ENCODE measurements around the gene BTN3A1. TPM values are rescaled to one million over a fixed set of nuclear protein-coding genes. Genes with fewer than 3 reads are reported as not detected.
"Not testable (repeated sequence)": the region's sequence is repeated elsewhere in the genome, so short reads cannot be mapped to it uniquely, and the experiment has no call there.

Gene BTN3A1
- polyA plus RNA-seq, 1 donor: 44.6 TPM

- not testable (repeated sequence) for H3K4me1 ChIP-seq (ENCODE audit: control insufficient read depth, insufficient read depth, low read length); H3K9me3 ChIP-seq (ENCODE audit: control insufficient read depth, low read depth, low read length); H3K4me3 ChIP-seq (ENCODE audit: low read length); H3K27me3 ChIP-seq (ENCODE audit: control insufficient read depth, insufficient read depth, low read length); H3K27ac ChIP-seq (ENCODE audit: low read length); DNase-seq
- peaks cover 20% of the 10 kb centered on the region for H3K36me3 ChIP-seq (ENCODE audit: control insufficient read depth, insufficient read depth, low read length)
These were observed 23.9 kb upstream of the BTN3A1 start for GRCh38 chr6:26378143-26378542.

DNA sequence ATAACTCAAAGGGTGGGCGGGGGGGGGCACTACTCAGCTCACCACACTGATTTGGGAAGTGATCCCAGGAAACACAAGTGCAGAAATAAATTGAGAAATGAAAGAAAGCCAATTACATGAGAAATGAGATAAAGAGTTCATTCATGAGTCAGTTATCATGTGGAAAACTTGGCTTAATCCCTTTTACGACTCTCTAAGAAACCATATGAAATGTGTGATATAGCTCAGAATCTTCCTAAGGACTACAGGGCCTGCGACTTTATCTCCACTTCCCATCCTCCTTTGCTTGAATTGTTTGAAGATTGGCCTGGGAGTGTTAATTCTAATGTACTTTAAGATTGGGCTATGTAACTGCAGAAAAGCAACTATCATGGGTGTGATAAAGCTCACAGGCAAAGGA, 22.8 kb upstream of the BTN3A1 start:
- DNase-seq: peak in 1 of 2 donors; percentile 42
- no CpG with 5 or more reads among the region's 3 CpGs for WGBS (ENCODE audit: insufficient coverage, low lambda C conversion rate)
- Histone ChIP-seq H3K4me3 (ENCODE audit: low read length) (no peak overlapping the region), H3K36me3 (ENCODE audit: control insufficient read depth, insufficient read depth, low read length) (peaks cover 13% of the 10 kb centered on the region), H3K4me1 (ENCODE audit: control insufficient read depth, insufficient read depth, low read length) (peaks cover 5% of the 10 kb centered on the region), H3K27ac (ENCODE audit: low read length) (no peak overlapping the region), H3K27me3 (ENCODE audit: control insufficient read depth, insufficient read depth, low read length) (no peaks in the 10 kb centered on the region), H3K9me3 (ENCODE audit: control insufficient read depth, low read depth, low read length) (no peaks in the 10 kb centered on the region)

DNA sequence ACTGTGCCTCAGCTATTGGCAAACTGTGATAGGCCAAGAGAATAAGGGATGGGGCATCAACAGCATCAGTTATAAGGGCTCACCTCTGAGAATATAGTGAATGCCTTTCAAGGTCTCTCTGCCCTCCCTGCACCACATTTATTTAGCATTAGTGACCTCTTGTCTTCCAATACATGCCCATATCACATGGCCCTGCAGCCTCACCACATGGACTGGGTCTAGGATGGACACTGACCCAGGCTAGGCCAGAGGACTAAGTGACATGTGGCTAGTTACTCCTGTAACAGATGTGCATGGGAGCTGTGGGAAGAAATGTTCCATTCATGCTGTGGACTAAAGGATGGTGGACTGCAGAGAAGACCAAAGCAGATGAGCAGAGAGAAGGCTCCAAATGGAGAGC, 22.3 kb upstream of the BTN3A1 start:
- Histone ChIP-seq H3K4me1 (ENCODE audit: control insufficient read depth, insufficient read depth, low read length) (peaks cover 5% of the 10 kb centered on the region), H3K36me3 (ENCODE audit: control insufficient read depth, insufficient read depth, low read length) (peaks cover 9% of the 10 kb centered on the region), H3K4me3 (ENCODE audit: low read length) (no peak overlapping the region), H3K9me3 (ENCODE audit: control insufficient read depth, low read depth, low read length) (no peaks in the 10 kb centered on the region), H3K27me3 (ENCODE audit: control insufficient read depth, insufficient read depth, low read length) (no peaks in the 10 kb centered on the region), H3K27ac (ENCODE audit: low read length) (no peak overlapping the region)
- no peak for DNase-seq

GRCh38 chr6:26380256-26380655, 21.8 kb upstream of the BTN3A1 start:
- Histone ChIP-seq H3K36me3 (ENCODE audit: control insufficient read depth, insufficient read depth, low read length) (peaks cover 4% of the 10 kb centered on the region), H3K4me3 (ENCODE audit: low read length) (no peak overlapping the region), H3K9me3 (ENCODE audit: control insufficient read depth, low read depth, low read length) (no peaks in the 10 kb centered on the region), H3K4me1 (ENCODE audit: control insufficient read depth, insufficient read depth, low read length) (peaks cover 5% of the 10 kb centered on the region), H3K27me3 (ENCODE audit: control insufficient read depth, insufficient read depth, low read length) (no peaks in the 10 kb centered on the region), H3K27ac (ENCODE audit: low read length) (no peak overlapping the region)
- 40% methylated on average over 1 of the region's 3 CpGs for WGBS (ENCODE audit: insufficient coverage, low lambda C conversion rate)
- peak in 1 of 2 donors; percentile 37 for DNase-seq

- no peak for DNase-seq
These were observed 20.0 kb upstream of the BTN3A1 start for GRCh38 chr6:26382121-26382520.

GRCh38 chr6:26383624-26384417, 18.3 kb upstream of the BTN3A1 start:
- peak; percentile 29 to 61 for DNase-seq
- Histone ChIP-seq H3K9me3 (ENCODE audit: control insufficient read depth, low read depth, low read length) (no peaks in the 10 kb centered on the region), H3K27me3 (ENCODE audit: control insufficient read depth, insufficient read depth, low read length) (no peaks in the 10 kb centered on the region), H3K4me1 (ENCODE audit: control insufficient read depth, insufficient read depth, low read length) (peaks cover 5% of the 10 kb centered on the region), H3K36me3 (ENCODE audit: control insufficient read depth, insufficient read depth, low read length) (no peaks in the 10 kb centered on the region), H3K4me3 (ENCODE audit: low read length) (peak overlapping the region; percentile 50), H3K27ac (ENCODE audit: low read length) (peak overlapping the region; percentile 36)
- no CpG with 5 or more reads among the region's 7 CpGs for WGBS (ENCODE audit: insufficient coverage, low lambda C conversion rate)

More at GRCh38 chr6:26382121-26382520, 20.0 kb upstream of the BTN3A1 start:
- Histone ChIP-seq H3K27me3 (ENCODE audit: control insufficient read depth, insufficient read depth, low read length) (no peaks in the 10 kb centered on the region), H3K36me3 (ENCODE audit: control insufficient read depth, insufficient read depth, low read length) (peaks cover under 1% of the 10 kb centered on the region), H3K4me1 (ENCODE audit: control insufficient read depth, insufficient read depth, low read length) (peaks cover 5% of the 10 kb centered on the region), H3K4me3 (ENCODE audit: low read length) (no peak overlapping the region), H3K9me3 (ENCODE audit: control insufficient read depth, low read depth, low read length) (no peaks in the 10 kb centered on the region), H3K27ac (ENCODE audit: low read length) (no peak overlapping the region)
- 80% methylated on average over 1 of the region's 6 CpGs for WGBS (ENCODE audit: insufficient coverage, low lambda C conversion rate)

GRCh38 chr6:26385734-26386125, 16.3 kb upstream of the BTN3A1 start:
- H3K4me1 ChIP-seq (ENCODE audit: control insufficient read depth, insufficient read depth, low read length): peaks cover 5% of the 10 kb centered on the region
- no peaks in the 10 kb centered on the region for H3K27me3 ChIP-seq (ENCODE audit: control insufficient read depth, insufficient read depth, low read length)
- H3K9me3 ChIP-seq (ENCODE audit: control insufficient read depth, low read depth, low read length): no peaks in the 10 kb centered on the region
- DNase-seq: no peak
- no peak overlapping the region for H3K27ac ChIP-seq (ENCODE audit: low read length)
- WGBS (ENCODE audit: insufficient coverage, low lambda C conversion rate): no CpG with 5 or more reads among the region's 9 CpGs
- H3K4me3 ChIP-seq (ENCODE audit: low read length): no peak overlapping the region
- no peaks in the 10 kb centered on the region for H3K36me3 ChIP-seq (ENCODE audit: control insufficient read depth, insufficient read depth, low read length)

- Histone ChIP-seq H3K4me1 (ENCODE audit: control insufficient read depth, insufficient read depth, low read length) (peaks cover 5% of the 10 kb centered on the region), H3K4me3 (ENCODE audit: low read length) (no peak overlapping the region), H3K27me3 (ENCODE audit: control insufficient read depth, insufficient read depth, low read length) (no peaks in the 10 kb centered on the region), H3K9me3 (ENCODE audit: control insufficient read depth, low read depth, low read length) (no peaks in the 10 kb centered on the region), H3K36me3 (ENCODE audit: control insufficient read depth, insufficient read depth, low read length) (no peaks in the 10 kb centered on the region), H3K27ac (ENCODE audit: low read length) (no peak overlapping the region)
- DNase-seq: no peak
These were observed 14.5 kb upstream of the BTN3A1 start for GRCh38 chr6:26387565-26387964.

DNA sequence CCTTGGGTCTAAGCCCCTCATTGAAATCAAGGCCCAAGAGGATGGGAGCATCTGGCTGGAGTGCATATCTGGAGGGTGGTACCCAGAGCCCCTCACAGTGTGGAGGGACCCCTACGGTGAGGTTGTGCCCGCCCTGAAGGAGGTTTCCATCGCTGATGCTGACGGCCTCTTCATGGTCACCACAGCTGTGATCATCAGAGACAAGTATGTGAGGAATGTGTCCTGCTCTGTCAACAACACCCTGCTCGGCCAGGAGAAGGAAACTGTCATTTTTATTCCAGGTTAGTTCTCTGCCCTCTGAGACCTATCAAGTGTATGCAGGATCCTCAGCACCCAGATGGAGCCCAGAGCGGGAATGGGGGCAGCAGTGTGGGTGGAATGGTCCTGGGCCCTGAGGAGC, 14.1 kb upstream of the BTN3A1 start:
- Histone ChIP-seq H3K9me3 (ENCODE audit: control insufficient read depth, low read depth, low read length) (no peaks in the 10 kb centered on the region), H3K27ac (ENCODE audit: low read length) (no peak overlapping the region), H3K36me3 (ENCODE audit: control insufficient read depth, insufficient read depth, low read length) (no peaks in the 10 kb centered on the region), H3K27me3 (ENCODE audit: control insufficient read depth, insufficient read depth, low read length) (no peaks in the 10 kb centered on the region), H3K4me3 (ENCODE audit: low read length) (no peak overlapping the region), H3K4me1 (ENCODE audit: control insufficient read depth, insufficient read depth, low read length) (peaks cover 5% of the 10 kb centered on the region)
- no CpG with 5 or more reads among the region's 6 CpGs for WGBS (ENCODE audit: insufficient coverage, low lambda C conversion rate)
- no peak for DNase-seq

DNA sequence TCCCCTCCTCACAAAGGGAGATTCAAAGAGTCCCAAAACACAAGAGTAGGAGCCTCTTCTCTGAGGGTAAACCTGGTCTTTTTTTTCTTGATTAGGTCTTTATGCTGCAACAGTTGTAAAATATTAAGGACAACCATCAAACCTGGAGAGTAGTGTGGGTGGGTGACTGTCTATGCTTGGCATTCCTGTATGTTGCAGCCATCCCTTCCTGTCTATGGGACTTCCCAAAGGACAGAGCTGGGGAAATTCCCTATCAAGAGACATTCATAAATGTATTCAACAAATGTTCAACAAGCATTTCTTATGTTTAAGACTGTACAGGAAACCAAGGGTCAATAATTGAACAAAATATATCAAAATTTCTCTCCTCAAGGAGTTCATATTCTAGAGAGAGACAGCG, 13.6 kb upstream of the BTN3A1 start:
- H3K36me3 ChIP-seq (ENCODE audit: control insufficient read depth, insufficient read depth, low read length): no peaks in the 10 kb centered on the region

DNA sequence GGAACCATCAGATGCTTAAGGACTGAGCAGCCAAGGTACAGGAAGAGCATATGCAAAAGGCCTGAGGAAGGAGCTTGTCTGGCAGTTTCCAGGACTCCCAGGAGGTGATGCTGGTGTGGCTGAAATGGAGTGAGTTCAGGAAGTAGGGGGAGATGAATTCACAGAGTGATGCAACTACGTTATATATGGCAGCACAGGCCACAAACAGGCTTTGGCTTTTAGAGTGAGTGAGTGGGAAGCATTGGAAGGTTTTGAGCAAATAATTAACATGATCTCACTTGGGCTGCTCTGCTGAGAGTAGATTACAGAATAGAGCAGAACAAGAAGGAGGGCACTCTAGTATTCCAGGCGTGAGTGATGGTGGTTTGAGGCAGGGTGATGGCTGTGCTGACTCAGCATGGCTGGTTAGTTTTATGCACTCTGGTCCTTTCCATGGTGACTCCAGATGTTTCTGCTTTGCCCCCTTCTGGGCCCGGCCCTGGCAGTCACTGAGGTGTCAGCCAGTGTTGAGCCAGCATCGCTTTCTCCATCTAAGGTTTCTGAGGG, 12.7 kb upstream of the BTN3A1 start:
- Histone ChIP-seq H3K4me3 (ENCODE audit: low read length) (no peak overlapping the region), H3K4me1 (ENCODE audit: control insufficient read depth, insufficient read depth, low read length) (peaks cover 3% of the 10 kb centered on the region), H3K27ac (ENCODE audit: low read length) (no peak overlapping the region), H3K9me3 (ENCODE audit: control insufficient read depth, low read depth, low read length) (no peaks in the 10 kb centered on the region), H3K27me3 (ENCODE audit: control insufficient read depth, insufficient read depth, low read length) (no peaks in the 10 kb centered on the region), H3K36me3 (ENCODE audit: control insufficient read depth, insufficient read depth, low read length) (no peaks in the 10 kb centered on the region)
- no peak for DNase-seq
- no CpG with 5 or more reads among the region's 4 CpGs for WGBS (ENCODE audit: insufficient coverage, low lambda C conversion rate)

More for the DNA sequence above, 13.6 kb upstream of the BTN3A1 start:
- no CpG with 5 or more reads among the region's 1 CpG for WGBS (ENCODE audit: insufficient coverage, low lambda C conversion rate)
- DNase-seq: no peak
- Histone ChIP-seq H3K4me3 (ENCODE audit: low read length) (no peak overlapping the region), H3K27me3 (ENCODE audit: control insufficient read depth, insufficient read depth, low read length) (no peaks in the 10 kb centered on the region), H3K9me3 (ENCODE audit: control insufficient read depth, low read depth, low read length) (no peaks in the 10 kb centered on the region), H3K27ac (ENCODE audit: low read length) (no peak overlapping the region), H3K4me1 (ENCODE audit: control insufficient read depth, insufficient read depth, low read length) (peaks cover 5% of the 10 kb centered on the region)
